GM21381 (cell line): ENCODE data around the gene NAT9.
A peak's percentile ranks its signal among the peaks of the same experiment; 100 is the strongest.

Source experiments
- ATAC-seq: cut with Tn5 transposase; IDR thresholded peaks from one replicate; pipeline ENCODE4 v1.9.1; 2021; ENCODE audit warnings: mild to moderate bottlenecking, moderate library complexity; ENCODE audit not compliant: unreplicated experiment

Gene NAT9

GRCh38 chr17:74780443-74781238, 4.5 kb upstream of the NAT9 start:
- ATAC-seq: no peak

- ATAC-seq: peak; percentile 61
Measured at GRCh38 chr17:74779948-74780400, 3.8 kb upstream of the NAT9 start.

- no peak for ATAC-seq
Measured at GRCh38 chr17:74779501-74779900, 3.4 kb upstream of the NAT9 start.

GRCh38 chr17:74778960-74779359, 2.8 kb upstream of the NAT9 start:
- no peak for ATAC-seq

- no peak for ATAC-seq
Measured at GRCh38 chr17:74777901-74778515, 1.9 kb upstream of the NAT9 start.

- no peak for ATAC-seq
Measured at GRCh38 chr17:74776990-74777389, 845 bp upstream of the NAT9 start.

GRCh38 chr17:74775409-74776043, 619 bp downstream of the NAT9 start:
- no peak for ATAC-seq

- no peak for ATAC-seq
Measured at GRCh38 chr17:74773871-74774286, 2.3 kb downstream of the NAT9 start.

- no peak for ATAC-seq
Measured at GRCh38 chr17:74773414-74773813, 2.7 kb downstream of the NAT9 start.

GRCh38 chr17:74772053-74772452, 4.1 kb downstream of the NAT9 start:
- no peak for ATAC-seq

- ATAC-seq: no peak
Measured at GRCh38 chr17:74771319-74771914, 4.7 kb downstream of the NAT9 start.

- no peak for ATAC-seq
Measured at GRCh38 chr17:74770498-74771318, 5.4 kb downstream of the NAT9 start.

- no peak for ATAC-seq
Measured at GRCh38 chr17:74769856-74770497, 6.2 kb downstream of the NAT9 start.

GRCh38 chr17:74769266-74769855, 6.8 kb downstream of the NAT9 start:
- ATAC-seq: no peak

GRCh38 chr17:74768763-74769114, 7.4 kb downstream of the NAT9 start:
- no peak for ATAC-seq

GRCh38 chr17:74768069-74768762, 7.9 kb downstream of the NAT9 start:
- ATAC-seq: no peak

- ATAC-seq: no peak
Measured at GRCh38 chr17:74767111-74767516, 9.0 kb downstream of the NAT9 start.

GRCh38 chr17:74766413-74766812, 9.7 kb downstream of the NAT9 start:
- ATAC-seq: no peak

- ATAC-seq: no peak
Measured at GRCh38 chr17:74764751-74765286, 11.3 kb downstream of the NAT9 start.
